ENCODE results near the gene ZNF615.
"Not testable (repeated sequence)": the region's sequence is repeated elsewhere in the genome, so short reads cannot be mapped to it uniquely, and the experiment has no call there.

ZNF615 gene

DNA sequence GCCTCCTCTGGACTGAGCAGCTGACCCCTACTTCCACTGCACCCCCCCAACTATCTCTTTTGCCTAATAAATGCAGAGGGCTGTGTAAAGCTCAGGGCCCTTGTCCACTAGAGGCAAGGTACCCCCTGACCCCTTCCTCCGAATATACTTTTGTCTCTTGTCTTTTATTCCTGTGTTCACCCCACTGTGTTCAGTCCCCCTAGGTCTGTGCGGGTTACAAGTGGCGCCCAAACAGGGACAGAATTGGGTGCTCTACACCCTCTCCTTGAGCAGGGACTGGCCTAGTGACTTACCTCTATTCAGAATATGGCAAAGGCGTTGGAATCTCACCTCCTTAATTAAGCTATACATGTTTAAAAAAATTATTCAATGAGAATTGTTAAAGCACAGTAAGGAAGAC lies 36.4 kb downstream of the ZNF615 start:
- TF ChIP-seq, protein P1, sequence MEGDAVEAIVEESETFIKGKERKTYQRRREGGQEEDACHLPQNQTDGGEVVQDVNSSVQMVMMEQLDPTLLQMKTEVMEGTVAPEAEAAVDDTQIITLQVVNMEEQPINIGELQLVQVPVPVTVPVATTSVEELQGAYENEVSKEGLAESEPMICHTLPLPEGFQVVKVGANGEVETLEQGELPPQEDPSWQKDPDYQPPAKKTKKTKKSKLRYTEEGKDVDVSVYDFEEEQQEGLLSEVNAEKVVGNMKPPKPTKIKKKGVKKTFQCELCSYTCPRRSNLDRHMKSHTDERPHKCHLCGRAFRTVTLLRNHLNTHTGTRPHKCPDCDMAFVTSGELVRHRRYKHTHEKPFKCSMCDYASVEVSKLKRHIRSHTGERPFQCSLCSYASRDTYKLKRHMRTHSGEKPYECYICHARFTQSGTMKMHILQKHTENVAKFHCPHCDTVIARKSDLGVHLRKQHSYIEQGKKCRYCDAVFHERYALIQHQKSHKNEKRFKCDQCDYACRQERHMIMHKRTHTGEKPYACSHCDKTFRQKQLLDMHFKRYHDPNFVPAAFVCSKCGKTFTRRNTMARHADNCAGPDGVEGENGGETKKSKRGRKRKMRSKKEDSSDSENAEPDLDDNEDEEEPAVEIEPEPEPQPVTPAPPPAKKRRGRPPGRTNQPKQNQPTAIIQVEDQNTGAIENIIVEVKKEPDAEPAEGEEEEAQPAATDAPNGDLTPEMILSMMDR (IDR thresholded peaks at IDR 0.05; ENCODE audit: insufficient read depth, low read length, poor library complexity, severe bottlenecking), result no peak
- Histone ChIP-seq H3K4me3 (replicated peaks; ENCODE audit: low read depth, low read length) (no peak overlapping the region), H3K36me3 (ENCODE audit: control insufficient read depth, insufficient read depth, low read length) (peaks cover 13% of the 10 kb centered on the region), H3K27me3 (replicated peaks; ENCODE audit: control insufficient read depth, insufficient read depth, low read length) (no peaks in the 10 kb centered on the region)
- DNase-seq (ENCODE audit: extremely low read depth, insufficient read length), result no peak

- TF ChIP-seq, protein P1 (IDR thresholded peaks at IDR 0.05; ENCODE audit: insufficient read depth, low read length, poor library complexity, severe bottlenecking), result no peak
- Histone ChIP-seq H3K4me3 (replicated peaks; ENCODE audit: low read depth, low read length) (no peak overlapping the region), H3K36me3 (ENCODE audit: control insufficient read depth, insufficient read depth, low read length) (peaks cover 15% of the 10 kb centered on the region), H3K27me3 (replicated peaks; ENCODE audit: control insufficient read depth, insufficient read depth, low read length) (no peaks in the 10 kb centered on the region)
- no peak for DNase-seq (ENCODE audit: extremely low read depth, insufficient read length)
These were observed 37.3 kb downstream of the ZNF615 start for GRCh38 chr19:51970718-51971117.

GRCh38 chr19:51965583-51965982 lies 42.4 kb downstream of the ZNF615 start:
- Histone ChIP-seq H3K36me3 (ENCODE audit: control insufficient read depth, insufficient read depth, low read length) (peaks cover 17% of the 10 kb centered on the region), H3K4me3 (replicated peaks; ENCODE audit: low read depth, low read length) (no peak overlapping the region), H3K27me3 (replicated peaks; ENCODE audit: control insufficient read depth, insufficient read depth, low read length) (no peaks in the 10 kb centered on the region)
- TF ChIP-seq, protein P1 (IDR thresholded peaks at IDR 0.05; ENCODE audit: insufficient read depth, low read length, poor library complexity, severe bottlenecking), result no peak
- DNase-seq (ENCODE audit: extremely low read depth, insufficient read length), result no peak

DNA sequence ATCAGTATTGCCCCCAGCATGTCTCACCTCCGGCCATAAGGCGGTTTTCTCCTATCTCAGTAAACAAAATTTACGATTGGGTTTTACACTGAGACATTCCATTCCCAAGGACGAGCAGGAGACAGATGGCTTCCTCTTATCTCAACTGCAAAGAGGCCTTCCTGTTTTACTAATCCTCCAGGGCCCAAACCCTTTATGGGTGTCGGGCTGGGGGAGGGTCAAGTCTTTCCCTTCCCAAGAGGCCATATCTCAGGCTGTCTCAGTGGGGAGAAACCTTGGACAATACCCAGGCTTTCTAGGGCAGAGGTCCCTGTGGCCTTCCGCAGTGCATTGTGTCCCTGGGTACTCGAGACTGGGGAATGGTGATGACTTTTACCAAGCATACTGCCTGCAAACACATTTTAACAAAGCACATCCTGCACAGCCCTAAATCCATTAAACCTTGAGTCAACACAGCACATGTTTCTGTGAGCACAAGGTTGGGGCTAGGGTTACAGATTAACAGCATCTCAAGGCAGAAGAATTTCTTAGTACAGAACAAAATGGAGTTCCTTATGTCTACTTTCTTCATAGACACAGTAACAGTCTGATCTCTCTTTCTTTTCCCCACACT lies 47.3 kb downstream of the ZNF615 start:
- H3K4me3 ChIP-seq (replicated peaks; ENCODE audit: low read depth, low read length); H3K27me3 ChIP-seq (replicated peaks; ENCODE audit: control insufficient read depth, insufficient read depth, low read length); H3K36me3 ChIP-seq (ENCODE audit: control insufficient read depth, insufficient read depth, low read length); DNase-seq (ENCODE audit: extremely low read depth, insufficient read length): not testable (repeated sequence)

- Histone ChIP-seq H3K27me3 (replicated peaks; ENCODE audit: control insufficient read depth, insufficient read depth, low read length) (no peaks in the 10 kb centered on the region), H3K4me3 (replicated peaks; ENCODE audit: low read depth, low read length) (no peak overlapping the region), H3K36me3 (ENCODE audit: control insufficient read depth, insufficient read depth, low read length) (no peaks in the 10 kb centered on the region)
- TF ChIP-seq, protein P1 (IDR thresholded peaks at IDR 0.05; ENCODE audit: insufficient read depth, low read length, poor library complexity, severe bottlenecking), result no peak
- DNase-seq (ENCODE audit: extremely low read depth, insufficient read length), result no peak
These were observed 48.2 kb downstream of the ZNF615 start for GRCh38 chr19:51959791-51960190.

DNA sequence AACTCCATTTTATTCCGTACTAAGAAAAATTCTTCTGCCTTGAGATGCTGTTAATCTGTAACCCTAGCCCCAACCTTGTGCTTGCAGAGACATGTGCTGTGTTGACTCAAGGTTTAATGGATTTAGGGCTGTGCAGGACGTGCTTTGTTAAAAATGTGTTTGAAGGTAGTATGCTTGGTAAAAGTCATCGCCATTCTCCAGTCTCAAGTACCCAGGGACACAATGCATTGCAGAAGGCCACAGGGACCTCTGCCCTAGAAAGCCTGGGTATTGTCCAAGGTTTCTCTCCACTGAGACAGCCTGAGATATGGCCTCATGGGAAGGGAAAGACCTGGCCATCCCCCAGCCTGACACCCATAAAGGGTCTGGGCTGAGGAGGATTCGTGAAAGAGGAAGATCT lies 50.2 kb downstream of the ZNF615 start:
- not testable (repeated sequence) for H3K27me3 ChIP-seq (replicated peaks; ENCODE audit: control insufficient read depth, insufficient read depth, low read length); H3K4me3 ChIP-seq (replicated peaks; ENCODE audit: low read depth, low read length); DNase-seq (ENCODE audit: extremely low read depth, insufficient read length); H3K36me3 ChIP-seq (ENCODE audit: control insufficient read depth, insufficient read depth, low read length)

DNA sequence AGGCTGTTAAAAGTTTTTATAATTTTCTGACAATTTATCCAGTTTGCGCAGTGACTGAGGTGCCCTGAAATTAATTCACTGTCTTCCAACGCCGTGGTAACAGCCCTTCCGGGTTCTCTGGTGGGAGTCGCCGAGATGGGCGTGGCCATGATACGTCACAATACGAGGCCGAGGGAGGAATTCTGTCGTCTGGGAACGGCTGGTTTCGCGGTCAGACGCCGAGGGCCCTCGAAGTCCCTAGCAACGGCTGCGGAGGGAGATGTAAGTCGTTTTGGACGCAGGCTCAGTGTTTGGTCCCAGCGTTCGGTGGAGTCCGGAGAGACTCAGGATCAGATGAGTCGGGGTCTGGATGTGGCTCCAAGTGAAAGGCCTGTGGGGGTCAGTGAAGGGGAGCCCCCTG lies 59.0 kb downstream of the ZNF615 start:
- TF ChIP-seq, protein P1 (IDR thresholded peaks at IDR 0.05; ENCODE audit: insufficient read depth, low read length, poor library complexity, severe bottlenecking), result no peak
- peak; percentile 8 for DNase-seq (ENCODE audit: extremely low read depth, insufficient read length)
- Histone ChIP-seq H3K36me3 (ENCODE audit: control insufficient read depth, insufficient read depth, low read length) (no peaks in the 10 kb centered on the region; the same call in 1 of the 2 replicates), H3K27me3 (replicated peaks; ENCODE audit: control insufficient read depth, insufficient read depth, low read length) (no peaks in the 10 kb centered on the region), H3K4me3 (replicated peaks; ENCODE audit: low read depth, low read length) (no peak overlapping the region)

Data from GM06990 (cell line).